T-helper 2 cell (primary cell): Measurements from ENCODE around the gene ITPK1.

Experiments used
- DNase-seq, 5 experiments: peaks; one replicate each; pipeline versions ENCODE4 v3.0.0 to v3.0.0-alpha.2; 2012 to 2022

The ITPK1 gene

DNA sequence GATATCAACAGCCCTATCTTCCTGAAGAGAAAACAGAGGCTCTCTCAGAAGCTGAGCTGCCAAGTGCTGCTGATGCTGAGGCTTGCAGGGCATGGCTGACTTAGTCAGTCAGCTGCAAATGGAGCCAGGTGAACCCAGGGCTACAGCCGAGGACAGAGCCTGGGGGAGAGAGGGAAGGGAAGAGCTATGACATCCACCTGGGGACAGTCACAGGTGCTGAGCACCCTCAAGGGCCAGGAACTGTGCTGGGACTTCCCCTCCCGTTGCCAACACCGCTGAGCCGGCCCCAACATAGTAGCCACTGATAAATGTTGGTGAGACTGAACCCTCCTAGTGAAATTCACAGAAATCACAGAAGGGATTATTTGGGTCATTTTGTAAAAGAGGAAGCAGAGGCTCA, 199.5 kb downstream of the ITPK1 start:
- no peak for DNase-seq

DNA sequence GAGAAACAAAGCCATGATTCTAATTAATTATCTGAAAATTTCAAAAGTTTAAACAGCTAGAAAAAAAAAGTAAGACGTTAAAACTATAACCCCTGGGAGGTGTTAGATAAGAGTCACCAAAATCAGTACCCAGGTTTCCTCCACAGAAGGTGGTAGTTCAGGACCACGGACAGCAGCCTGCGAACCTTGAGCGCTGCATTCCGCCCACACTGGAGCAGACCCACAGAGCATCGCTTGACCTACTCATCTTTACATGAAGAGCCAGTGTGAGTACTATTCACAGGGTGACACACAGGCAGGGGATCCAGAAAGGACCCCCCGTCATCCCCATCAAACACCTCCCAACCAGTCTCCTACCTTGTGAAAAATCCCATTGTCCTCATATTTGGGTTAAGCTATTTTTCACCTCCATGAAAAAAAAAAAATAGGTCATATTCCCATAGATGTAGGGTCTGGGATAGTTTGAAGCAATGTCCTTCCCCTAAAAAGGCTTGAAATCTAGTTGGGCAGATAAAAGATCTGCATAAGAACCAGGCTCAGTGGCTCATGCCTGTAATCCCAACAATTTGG, 201.6 kb downstream of the ITPK1 start:
- DNase-seq, result peak in 2 of 5 experiments; percentile 14 to 30

DNA sequence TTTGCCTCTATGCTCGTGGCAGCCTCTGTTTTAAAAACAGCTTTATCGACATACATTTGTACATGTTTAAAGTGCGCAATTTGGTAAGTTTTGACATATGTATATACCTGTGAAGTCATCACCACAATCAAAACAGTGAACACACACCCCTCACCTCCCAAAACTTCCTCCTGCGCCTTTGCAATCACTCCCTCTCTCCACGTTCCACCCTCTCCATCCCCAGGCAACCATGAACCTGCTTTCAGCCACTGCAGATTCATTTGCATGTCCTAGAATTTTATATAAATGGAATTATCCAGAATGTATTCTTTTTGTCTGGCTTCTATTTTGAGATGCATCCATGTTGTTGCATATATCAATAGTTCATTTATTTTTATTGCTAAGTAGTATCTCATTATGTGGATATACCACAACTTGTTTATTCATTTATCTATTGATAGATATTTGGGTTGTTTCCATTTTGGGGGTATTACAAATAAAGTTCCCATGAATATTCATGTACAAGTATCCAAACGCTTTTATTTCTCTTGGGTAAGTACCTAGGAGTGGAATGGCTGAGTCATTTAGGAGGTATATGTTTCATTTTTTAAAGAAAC, 208.3 kb downstream of the ITPK1 start:
- DNase-seq, result no peak

DNA sequence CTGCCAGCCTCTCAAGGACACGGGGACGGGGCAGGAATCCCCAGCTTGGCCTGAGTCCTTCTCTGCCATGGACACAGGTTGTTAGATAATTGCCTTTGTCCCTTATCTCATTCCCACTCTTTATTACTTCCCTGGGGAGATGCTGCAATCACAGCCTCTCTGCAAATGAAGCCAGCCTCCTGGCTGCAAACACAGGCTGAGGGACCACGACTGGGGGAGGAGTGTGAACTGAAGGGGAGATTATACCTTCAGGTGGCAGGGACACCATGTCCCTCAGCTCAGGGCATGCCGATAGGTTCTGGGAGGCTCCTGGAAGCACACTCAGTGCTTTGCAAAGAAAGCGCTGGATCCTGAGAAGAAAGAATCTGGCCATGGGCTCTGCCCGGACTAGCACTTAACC, 208.9 kb downstream of the ITPK1 start:
- DNase-seq, result no peak

DNA sequence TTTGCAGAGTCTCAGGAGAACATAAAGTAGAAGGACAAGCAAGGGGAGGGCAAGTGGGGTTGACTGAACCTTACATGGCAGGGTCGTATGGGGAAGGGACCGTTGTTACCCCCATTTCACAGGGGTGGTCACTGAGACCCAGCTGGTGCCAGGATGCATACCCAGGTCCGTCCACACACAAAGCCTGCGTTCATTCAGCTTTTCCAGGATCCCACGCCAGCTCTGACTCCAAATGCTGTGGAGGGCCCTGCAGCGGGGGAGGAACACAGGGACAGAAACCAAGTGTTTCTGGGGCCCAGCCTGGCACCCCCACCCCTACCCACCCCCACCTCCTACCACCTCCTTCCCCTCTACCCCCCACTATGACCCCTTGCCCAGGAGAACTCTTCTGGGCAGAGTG, 209.3 kb downstream of the ITPK1 start:
- DNase-seq, result no peak

DNA sequence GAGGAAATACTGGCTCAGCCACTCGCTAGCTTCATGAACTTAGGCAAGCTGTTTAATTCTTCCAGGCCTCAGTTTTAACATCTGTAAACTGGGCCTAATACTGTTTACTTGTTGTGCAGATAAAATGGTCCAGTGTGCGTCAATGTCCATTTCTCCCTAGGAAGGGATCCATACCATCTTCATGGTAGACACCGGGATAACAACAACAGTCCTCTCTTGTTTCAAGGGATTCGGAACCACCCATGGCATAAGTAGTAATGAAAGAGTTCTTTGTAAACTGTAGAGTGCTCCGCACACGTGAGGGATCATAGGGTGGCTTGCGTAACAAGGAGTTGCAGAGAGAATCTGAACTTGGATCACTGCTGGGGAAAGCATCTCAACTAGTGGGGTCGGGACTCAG, 210.1 kb downstream of the ITPK1 start:
- DNase-seq, result no peak

DNA sequence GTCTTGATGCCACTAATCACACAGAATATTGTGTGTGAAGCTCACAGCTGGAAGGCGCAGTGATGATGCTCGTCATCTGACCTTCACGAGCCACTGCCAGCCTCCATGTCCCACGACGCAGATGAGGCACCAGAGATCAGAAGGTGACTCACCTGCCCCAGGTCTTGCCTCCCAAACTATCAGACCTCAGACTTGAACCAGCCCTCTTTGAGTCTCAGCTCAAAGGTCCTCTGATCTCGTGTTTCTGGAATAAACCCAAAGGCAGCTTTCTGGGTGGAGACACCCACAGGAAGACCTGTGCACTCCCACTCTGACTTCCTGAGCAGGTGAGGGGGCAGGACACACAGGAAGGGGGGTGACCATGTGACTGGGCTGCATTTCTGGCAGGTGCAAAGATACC, 212.4 kb downstream of the ITPK1 start:
- no peak for DNase-seq

DNA sequence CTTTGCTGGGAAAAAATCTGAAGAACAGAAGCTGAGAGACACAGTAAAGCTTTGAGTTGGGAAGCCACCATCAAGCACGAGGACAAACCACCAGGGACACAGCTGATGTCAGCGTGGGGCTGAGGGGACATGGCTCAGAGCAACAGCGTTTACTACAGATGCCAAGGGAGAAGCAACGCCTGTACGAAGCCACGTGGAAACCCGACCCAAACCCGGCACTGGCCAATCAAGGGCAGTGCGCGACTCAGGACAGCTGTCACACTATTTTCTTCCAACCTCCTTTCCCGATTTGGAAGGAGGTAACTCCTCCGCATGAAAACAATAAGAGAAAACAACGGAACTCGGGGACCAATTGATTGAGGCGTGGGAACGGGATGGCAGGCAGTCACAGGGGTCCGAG, 213.0 kb downstream of the ITPK1 start:
- no peak for DNase-seq

DNA sequence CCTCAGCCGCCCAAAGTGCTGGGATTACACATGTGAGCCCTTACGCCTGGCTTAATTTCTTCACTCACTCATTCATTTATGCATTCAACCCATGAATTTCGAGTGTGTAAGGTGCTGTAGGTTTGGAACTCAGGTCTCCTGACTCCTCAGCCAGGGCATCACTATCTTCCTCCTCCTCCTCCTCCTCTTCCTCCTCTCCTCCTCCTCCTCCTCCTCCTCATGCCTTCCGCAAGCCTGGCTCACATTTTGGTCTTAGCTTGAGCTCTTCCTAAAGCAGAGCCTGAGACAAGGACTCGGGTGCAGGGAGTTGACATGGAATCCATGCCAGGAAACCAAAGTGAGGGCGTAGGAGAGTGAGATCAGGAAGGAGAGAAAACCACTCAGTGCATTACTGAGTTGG, 213.5 kb downstream of the ITPK1 start:
- no peak for DNase-seq

DNA sequence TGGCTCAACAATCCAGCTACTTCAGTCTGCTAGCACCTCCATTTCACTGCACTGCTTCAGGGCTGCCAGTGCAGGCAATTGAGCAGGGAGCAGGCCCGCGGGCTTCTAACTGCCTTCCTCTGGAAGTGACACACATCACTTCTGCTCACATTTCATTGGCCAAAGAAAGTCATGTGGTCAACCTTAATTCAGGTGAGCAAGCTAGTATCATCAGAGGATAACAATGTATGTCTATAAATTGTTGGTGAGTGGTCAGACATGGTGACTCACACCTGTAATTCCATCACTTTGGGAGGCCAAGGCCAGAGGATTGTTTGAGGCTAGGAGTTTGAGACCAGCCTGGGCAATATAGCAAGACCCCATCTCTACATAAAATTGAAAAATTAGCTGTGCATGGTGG, 215.1 kb downstream of the ITPK1 start:
- DNase-seq, result no peak

DNA sequence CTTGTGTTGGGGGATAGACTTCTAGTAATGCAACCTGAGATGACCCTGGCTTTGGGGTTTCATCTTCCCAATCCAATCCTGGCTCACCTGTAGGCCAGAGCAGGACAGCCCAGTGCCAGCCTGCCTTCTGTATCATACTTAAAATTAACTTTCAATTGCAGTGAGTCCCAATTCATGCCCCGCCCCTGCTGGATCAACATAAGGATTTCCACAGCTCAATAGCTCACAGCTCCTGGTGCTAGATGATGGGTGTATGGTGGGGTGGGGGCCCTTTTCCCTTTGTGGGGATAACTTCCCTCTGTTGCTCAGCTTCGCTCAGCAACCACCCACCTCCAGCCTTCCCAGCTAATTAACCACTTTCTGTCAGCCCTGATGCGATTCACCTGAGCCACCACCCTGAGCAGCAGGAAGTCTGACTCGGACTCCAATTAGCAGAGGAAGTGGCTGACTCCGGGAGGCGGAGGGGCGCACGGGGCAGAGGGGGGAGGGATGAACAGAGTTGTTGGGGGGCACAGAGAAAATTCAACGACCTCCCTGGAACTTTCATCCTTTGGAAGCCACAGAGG, 217.1 kb downstream of the ITPK1 start:
- no peak for DNase-seq

DNA sequence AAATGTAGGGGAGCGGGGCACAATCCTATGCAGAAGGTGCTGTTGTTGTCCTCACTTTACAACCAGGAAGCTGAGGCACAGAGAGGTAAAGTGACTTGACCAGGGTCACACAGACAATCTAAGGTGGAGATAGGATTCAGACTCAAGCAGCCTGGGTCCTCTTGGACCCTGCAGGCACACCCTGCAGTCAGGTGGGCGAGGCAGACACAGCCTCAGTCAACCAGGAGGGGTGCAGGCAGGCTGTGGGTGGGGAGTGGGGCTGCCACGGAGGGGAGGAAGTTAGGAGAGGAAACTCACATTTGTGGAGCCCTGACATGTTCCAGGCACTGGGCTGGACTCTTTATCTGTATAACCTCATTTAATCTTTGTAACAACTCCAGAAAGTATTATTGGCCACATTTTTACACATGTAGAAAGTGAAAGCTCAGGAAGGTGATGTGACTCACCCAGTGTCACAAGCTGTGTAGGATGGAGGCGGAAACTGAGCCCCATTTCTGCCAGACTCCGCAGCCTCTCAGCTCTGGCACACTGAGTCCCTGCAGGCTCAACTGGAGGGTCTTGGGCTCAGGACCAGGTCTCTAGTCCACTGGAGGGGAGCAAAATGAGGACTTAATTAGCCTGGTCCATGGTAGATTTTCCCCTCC, 217.7 kb downstream of the ITPK1 start:
- DNase-seq, result peak in 2 of 5 experiments; percentile 27 to 46

DNA sequence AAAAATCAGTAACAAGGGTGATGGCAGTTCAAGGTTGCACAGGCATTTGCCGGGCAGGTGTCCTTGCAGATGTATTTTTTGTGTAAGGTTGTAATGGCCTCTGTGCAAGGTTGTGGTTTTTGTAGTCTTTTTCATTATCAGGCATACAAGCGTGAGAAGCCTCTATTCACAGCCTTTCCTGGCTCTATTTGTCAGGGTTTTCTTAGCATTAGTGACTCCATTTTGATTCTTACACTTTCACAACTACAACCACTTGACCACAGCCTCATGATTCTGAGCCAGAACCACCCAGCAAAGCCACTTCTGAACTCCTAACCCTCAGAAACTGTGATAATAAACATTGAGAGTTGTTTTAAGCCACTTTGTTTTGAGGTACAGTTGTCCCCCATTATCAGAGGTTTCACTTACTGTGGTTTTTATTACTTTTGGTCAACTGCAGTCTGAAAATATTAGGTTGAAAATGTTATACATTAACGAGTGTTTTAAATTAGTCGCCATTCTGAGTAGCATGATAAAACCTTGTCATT, 220.3 kb downstream of the ITPK1 start:
- DNase-seq, result no peak

DNA sequence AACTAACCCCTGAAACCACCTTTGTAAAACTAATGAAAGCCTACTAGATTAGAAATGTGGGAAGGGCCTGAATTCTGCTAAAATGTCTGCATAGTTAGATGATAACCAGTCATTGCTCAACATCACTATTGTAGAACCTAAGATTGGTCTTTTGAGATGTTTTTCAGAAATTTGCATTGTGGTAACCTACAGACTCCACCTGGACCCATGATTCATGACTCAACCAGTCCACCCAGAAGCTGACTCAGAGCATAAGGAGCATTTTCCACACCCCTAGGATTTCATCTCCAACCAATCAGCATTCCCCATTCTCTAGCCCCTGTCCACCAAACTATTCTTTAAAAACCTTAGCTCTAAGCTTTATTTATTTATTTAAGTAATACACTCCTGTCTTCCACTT, 223.1 kb downstream of the ITPK1 start:
- no peak for DNase-seq

DNA sequence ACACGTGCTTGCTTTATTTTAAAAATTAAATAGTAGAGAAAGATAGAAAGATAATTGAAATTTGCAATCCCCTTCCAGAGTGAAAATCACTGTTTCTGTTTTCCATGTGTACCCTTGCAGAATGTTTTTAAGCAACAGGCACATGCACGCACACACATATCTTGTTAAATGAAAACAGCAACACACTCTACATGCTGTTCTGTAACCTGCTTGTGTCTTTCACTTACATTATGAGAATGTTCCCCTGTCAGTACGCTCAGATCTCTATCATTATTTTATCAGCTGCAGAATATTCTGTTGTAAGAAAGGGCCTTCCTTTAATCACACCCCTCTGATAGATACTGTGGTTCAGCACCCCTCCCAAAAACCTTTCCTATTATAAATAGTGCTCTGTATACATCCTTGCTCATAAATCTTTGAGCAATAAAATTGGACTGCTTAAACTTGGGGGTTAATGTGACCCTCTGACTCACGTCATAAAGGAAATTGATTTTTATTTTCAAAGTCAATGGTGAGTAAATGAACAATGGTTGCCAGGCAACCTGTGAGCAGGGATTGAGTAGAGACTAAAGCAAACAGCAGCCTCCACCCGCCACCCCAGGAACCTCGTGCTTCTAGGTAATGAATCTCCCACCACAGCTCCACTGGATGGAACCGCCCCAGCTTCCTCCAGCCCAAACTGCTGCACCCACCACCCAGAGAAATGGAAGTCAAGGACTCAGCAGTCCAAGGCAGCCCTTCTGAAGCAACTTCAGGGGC, 224.7 kb downstream of the ITPK1 start:
- DNase-seq, result peak in 1 of 5 experiments; percentile 14

DNA sequence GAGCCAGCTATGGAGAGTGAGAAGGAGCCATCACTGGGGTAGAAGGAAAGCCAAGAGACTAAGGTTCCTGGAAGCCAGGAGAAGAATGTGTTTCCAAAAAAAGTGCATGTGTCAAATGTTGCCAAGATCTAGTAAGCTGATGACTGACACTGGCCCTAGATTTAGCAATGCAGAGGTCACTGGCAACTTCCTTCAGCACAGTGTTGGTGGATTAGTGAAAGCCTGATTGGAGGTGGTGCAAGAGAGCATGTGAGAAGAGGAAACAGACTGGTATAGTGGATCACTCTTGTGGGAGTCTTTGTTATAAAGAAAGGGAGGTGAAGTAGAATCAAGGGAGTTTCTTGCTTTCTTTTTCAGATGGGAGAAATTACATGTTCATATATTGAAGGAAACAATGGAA, 226.8 kb downstream of the ITPK1 start:
- DNase-seq, result no peak

DNA sequence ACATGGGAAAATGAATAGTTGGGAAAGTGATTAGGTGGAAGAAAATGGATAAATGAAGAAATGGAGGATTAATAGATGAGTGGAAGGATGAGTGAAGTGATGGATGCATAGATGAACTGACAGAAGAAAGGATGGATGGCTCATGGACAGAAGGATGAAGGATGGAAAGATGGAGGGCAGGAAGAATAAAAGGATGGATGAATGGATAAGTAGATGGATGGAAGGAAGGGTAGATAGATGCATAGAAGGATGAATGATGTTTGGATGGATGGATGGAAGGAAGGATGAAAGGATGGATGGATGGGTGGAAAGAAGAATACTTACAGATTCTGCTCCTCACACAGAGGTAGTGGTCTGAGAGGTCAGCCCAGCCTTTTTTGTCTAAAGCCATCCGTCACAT, 228.6 kb downstream of the ITPK1 start:
- DNase-seq, result no peak
